Midbrain (tissue), 1 donor: ENCODE data around the gene KCNH2.

Source experiments
- DNase-seq: peaks from one replicate; lab custom pipeline; 2025; lab: John Stamatoyannopoulos, UW

Gene KCNH2

DNA sequence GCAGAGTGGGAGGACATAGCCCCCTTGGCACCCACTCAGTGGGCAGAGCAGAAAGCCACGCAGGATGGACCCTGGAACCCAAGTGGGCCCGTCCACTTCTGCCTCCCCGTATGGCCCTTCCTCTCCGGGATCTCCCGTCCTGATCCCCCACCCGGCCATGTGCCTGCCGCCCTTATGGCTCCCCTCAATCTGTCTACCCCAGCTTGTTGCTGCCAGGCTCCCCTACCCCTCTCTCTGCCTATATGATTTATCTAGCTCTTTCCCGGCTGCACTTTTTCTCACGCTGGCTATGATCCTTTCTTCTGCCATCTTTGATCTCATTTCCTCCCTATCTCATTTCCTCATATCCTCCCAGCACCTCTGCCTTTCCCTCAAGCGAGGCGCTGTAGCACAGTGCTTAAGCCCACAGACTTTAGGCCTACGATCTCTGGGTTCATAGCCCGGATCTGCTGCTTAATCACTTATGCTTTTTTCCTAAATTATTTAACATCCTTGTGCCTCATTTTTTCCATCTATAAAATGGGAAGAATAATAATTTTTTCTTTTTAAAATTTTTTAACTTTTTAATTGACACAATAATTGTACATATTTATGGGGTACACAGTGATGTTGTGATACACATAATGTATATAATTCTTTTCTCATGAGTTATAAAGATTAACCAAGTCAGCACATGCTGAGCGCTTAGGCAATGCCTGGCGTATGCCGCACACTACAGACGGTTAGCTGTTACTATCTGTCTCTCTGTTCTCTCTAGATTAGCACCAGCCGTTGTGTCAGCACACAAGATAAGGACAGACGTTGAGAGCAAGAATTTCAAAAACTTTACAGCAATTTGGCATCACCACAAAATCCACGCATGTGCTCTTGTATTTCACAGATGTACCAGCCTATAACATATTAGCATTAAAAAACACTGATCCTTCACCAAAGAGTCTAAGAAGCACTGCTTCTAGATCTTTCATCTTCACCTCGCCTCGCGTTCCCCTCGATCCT lies 18.1 kb downstream of the KCNH2 start:
- DNase-seq: no peak

DNA sequence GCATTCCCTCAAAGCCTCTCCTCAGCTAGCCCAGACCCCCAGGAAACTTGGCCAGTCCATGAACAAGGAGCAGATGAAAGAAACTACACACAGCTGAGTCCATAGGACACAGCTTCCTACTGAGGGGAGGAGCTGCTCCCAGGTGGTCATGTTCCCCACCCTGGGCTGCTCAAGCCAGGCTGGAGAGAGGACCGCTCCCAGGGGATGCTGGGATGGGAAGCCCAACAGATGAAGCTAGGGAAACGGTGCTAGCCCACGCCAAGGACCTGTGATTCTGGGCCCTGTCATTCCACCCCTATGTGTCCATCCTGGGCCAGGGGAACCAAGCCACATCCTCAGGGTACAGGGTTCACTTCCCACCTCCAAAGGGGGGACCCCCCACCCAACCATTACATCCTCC lies 19.0 kb downstream of the KCNH2 start:
- no peak for DNase-seq

GRCh38 chr7:150958597-150958996 lies 19.5 kb downstream of the KCNH2 start:
- no peak for DNase-seq

DNA sequence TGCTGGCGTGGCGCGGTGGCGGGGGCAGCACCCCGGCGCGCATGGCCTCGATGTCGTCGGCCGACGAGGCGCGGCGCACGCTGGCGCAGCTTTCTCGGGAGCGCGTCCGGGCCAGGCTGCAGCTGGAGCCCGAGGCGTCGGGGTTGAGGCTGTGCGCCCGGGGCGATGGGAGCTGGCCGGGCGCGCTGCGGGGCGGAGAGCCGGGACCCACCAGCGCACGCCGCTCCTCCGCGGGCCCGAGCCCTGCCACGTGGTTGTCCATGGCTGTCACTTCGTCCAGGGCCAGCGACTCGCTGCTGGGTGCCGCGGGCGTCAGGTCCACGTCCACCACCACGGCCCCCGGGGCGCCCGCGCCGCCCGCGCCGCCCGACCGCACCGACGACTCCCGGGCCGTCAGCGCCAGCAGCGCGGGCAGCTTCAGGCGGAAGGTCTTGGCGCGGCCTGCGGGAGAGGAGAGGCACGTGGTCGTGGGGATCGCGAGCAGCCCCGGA lies 20.0 kb downstream of the KCNH2 start:
- DNase-seq: no peak

DNA sequence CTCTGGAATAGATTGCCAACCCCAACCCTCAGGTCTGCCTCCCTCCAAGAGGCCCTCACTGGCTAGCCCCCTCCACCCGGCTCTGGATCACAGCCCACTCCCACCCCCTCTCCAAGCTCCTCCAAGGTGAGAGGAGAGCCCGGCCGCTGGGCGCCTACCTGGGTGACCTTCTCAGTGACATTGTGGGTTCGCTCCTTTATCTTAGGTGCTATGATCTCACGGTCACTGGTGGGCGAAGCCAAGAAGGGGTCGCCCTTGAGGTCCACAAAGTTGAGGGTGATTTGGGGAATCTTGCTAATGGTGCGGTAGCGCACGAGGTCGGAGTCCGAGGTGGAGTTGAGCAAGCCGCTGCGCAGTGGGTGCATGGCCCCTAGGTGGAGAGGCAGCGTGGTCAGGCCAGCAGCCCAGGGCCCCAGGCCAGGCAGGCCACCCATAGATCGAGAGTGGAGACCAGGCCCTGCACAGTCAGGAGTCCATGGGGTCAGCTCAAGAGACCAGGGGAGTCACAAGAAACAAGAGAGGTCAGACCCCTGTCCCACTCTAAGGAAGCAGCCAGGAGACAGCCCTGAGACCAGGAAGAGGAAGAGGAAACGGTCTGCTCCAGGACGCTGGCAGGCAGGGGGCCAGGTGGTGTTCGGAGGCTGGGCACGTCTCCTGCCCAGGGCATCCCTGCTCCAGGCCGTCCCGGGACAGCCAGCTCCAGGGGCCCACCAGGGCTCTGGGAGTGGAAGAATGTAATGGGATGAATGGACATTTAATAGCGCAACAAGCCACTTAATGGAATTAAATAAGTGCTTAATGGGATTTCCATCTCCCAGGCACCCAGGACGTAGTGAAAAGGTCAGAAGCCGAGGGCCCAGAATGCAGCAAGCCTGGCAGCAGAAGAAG lies 20.7 kb downstream of the KCNH2 start:
- no peak for DNase-seq

- DNase-seq: no peak
Measured at GRCh38 chr7:150956395-150957132, 21.6 kb downstream of the KCNH2 start.

GRCh38 chr7:150955519-150956394 lies 22.4 kb downstream of the KCNH2 start:
- peak; percentile 30 for DNase-seq

GRCh38 chr7:150954986-150955518 lies 23.1 kb downstream of the KCNH2 start:
- no peak for DNase-seq

GRCh38 chr7:150954201-150954985 lies 23.7 kb downstream of the KCNH2 start:
- DNase-seq: no peak

DNA sequence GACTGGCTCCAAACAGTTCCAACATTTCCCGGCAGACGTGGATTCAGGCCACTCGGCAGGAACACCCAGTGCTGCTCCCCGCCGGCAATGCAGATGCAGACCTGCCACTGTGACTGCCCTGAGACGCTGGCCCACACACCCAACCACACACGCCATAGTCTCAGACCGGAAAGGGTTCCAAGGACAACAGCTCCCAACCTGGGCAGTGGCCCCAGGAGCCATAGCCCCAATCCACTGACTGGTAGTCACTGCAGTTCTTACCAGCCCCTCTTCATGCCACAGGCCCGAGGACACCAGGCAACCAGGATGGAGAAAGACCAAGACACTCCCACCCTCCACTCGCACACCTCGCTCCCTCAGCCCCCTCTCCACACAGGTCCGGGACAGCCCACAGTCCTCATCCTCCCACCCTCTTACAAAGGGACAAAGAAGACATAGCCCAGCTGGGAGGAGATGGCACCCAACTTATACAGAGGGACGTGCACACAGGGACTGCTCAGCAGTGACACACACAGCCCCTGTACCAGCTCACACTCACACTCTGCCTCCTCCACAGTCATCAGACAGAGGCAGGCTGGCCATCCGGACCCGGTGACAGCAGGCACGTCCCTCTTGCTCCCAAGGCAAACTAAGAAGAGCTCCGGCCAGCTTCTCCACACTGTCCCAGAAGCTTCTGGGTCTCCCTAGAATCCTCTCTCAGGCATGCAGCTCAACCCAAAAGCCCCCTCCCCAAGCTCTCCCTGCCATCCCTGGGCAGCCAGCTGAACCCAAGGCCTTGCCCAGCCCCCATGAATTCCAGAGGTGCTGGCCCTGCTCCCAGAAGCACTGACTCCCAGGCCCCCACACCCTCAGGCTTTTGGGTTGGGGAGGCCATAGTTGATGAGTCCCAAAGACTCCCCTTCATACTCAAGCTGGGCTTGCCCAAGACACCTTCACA lies 24.8 kb downstream of the KCNH2 start:
- DNase-seq: no peak

DNA sequence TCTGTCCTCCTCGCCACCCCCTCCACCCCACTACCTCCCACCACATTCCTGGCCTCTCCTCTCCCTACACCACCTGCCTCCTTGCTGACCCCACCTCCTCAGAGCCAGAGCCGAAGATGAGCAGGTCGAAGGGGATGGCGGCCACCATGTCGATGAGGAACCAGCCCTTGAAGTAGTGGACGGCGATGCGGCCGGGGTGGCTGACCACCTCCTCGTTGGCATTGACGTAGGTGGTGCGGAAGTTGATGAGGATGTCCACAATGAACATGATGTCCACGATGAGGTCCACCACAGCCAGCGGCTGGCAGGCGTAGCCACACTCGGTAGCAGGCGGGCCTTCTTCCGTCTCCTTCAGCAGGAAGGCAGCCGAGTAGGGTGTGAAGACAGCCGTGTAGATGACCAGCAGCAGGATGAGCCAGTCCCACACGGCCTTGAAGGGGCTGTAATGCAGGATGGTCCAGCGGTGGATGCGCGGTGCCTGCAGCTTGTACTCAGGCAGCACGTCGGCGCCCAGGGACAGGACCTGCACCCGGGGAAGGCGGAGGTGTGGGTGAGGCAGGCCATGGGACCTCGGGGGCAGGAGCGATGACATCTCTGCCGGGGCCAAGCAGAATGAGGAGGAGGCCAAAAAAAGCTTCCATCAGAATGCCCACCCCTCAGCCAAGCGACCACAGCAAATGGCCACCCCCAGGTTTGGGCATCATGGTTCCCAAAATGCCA lies 25.6 kb downstream of the KCNH2 start:
- DNase-seq: no peak

GRCh38 chr7:150951521-150951920 lies 26.6 kb downstream of the KCNH2 start:
- no peak for DNase-seq

- no peak for DNase-seq
Measured at GRCh38 chr7:150951181-150951520, 27.0 kb downstream of the KCNH2 start.

DNA sequence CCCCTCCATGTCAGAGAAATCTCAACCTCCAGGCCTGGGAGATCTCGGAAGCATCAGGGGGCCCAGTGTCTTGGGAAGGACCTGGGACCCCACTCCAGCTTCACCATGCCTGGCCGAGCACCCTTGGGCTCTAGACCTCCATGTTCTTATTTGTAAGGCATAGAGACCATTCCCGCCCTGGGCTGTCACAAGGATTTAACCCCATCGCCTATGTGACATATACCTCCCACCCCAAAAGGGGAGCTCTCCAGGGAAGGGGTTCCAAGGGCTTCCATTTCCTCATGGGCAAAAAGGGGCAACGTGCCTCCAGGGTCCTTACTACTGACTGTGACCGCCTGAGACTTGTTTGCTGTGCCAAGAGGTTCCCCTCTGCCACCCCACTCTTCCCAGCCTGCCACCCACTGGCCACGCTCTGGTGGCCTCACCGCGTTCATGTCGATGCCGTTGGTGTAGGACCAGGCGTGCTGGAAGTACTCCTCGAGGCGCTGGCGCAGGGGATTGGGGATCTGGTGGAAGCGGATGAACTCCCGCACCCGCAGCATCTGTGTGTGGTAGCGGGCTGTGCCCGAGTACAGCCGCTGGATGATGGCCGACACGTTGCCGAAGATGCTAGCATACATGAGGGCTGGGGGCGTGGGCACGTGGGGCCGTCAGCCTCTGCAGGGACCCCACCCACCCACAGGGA lies 27.5 kb downstream of the KCNH2 start:
- DNase-seq: no peak

- no peak for DNase-seq
Measured at GRCh38 chr7:150949971-150950491, 28.1 kb downstream of the KCNH2 start.

DNA sequence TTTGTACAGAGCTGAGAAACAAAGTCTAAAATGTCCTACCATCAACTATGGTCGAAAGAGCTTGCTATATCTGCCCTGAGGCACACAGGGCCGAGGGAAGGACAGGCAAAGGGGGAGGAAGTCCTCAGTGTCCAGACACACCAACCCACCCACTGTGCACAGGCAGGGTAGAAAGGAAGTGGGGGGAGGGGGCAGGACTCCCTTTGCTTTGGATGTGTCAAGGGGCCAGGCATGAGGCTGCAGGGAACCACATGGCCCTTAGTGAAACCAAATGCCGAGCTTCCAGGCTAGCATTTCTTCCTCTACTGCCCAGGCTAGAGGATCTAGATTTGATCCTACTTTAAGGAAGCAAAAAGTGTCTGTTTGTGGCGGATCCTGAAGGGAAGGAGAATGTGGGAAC lies 28.6 kb downstream of the KCNH2 start:
- no peak for DNase-seq

GRCh38 chr7:150948791-150949251 lies 29.3 kb downstream of the KCNH2 start:
- DNase-seq: no peak
